GM12878 (cell line): ENCODE data around the gene PANK1. TPM values are rescaled to one million over a fixed set of nuclear protein-coding genes. Genes with fewer than 3 reads are reported as not detected.

Experiments used
- ATAC-seq: fragments of 200-7000 bp; cut with Tn5 transposase; 3 replicates; pipeline ENCODE4 v1.9.1; 2020; ENCODE audit warnings: mild to moderate bottlenecking, moderate library complexity
- BruUV-seq: library from RNA; stranded (reverse); fragments of 400-500 nt; replicated peaks from 2 replicates; lab custom pipeline; 2021; lab: Mats Ljungman, UMichigan
- CTCF ChIA-PET: fragments of 300-600 bp; sonication (Branson Sonifier 250); formaldehyde crosslinking; extraction: SDS; loops from one replicate; lab custom pipeline; 2021; ENCODE audit warnings: inconsistent platforms; lab: Yijun Ruan, JAX
- POLR2A ChIA-PET: fragments of 350-600 bp; formaldehyde crosslinking; extraction: SDS; loops from one replicate; lab custom pipeline; 2021; ENCODE audit warnings: inconsistent platforms; lab: Charles Lee
- RAD21 ChIA-PET: fragments of 300-600 bp; sonication (Branson Sonifier 250); formaldehyde crosslinking; loops from one replicate; lab custom pipeline; 2023; ENCODE audit warnings: antibody characterized with exemption; ENCODE audit not compliant: unreplicated experiment; lab: Charles Lee
- SMC1A ChIA-PET: fragments of 300-600 bp; sonication (Branson Sonifier 250); formaldehyde crosslinking; loops from one replicate; lab custom pipeline; 2023; ENCODE audit not compliant: unreplicated experiment, uncharacterized antibody; lab: Charles Lee
- DNase-seq: peaks from one replicate; pipeline ENCODE4 v3.0.0-alpha.2; 2011; ENCODE audit warnings: low read depth, low spot score
- FAIRE-seq: peaks from 3 replicates; lab custom pipeline; 2011; peaks lifted over from hg19 to GRCh38; lab: Jason Lieb, UNC
- H2AFZ ChIP-seq: 2 replicates; pipeline ENCODE4 v1.6.0; 2011; ENCODE audit warnings: low read depth, low read length, control low read depth; ENCODE audit not compliant: control insufficient read depth
- H3K27ac ChIP-seq: 2 replicates; pipeline ENCODE4 v1.5.1; 2011; ENCODE audit warnings: control low read depth; ENCODE audit not compliant: control insufficient read depth, insufficient read depth
- H3K27me3 ChIP-seq, 2 experiments: replicated peaks in 1 of 2; 2 replicates each; pipeline versions ENCODE4 v1.6.0 to v1.6.1; 2011; ENCODE audit warnings: low read length in 1 of 2; ENCODE audit not compliant: control insufficient read depth in 2 of 2, insufficient read depth in 2 of 2
- H3K36me3 ChIP-seq, 2 experiments: 2 replicates each; pipeline ENCODE4 v1.5.1; 2011; ENCODE audit warnings: low read length in 1 of 2; ENCODE audit not compliant: control insufficient read depth in 2 of 2, insufficient read depth in 2 of 2
- H3K4me1 ChIP-seq: 2 replicates; pipeline ENCODE4 v1.6.1; 2011; ENCODE audit warnings: mild to moderate bottlenecking, low read length, moderate library complexity, mixed read lengths; ENCODE audit not compliant: control insufficient read depth, insufficient read depth
- H3K4me2 ChIP-seq: 2 replicates; pipeline ENCODE4 v1.6.0; 2011; ENCODE audit warnings: control low read depth; ENCODE audit not compliant: control insufficient read depth, insufficient read depth
- H3K4me3 ChIP-seq: fragments of 200-600 bp; sonication (generic); 2 replicates; pipeline ENCODE4 v1.5.1; 2016
- H3K79me2 ChIP-seq: 2 replicates; pipeline ENCODE4 v1.6.0; 2011; ENCODE audit warnings: low read length; ENCODE audit not compliant: control insufficient read depth, insufficient read depth
- H3K9ac ChIP-seq: 2 replicates; pipeline ENCODE4 v1.8.0; 2011; ENCODE audit warnings: low read length, control low read depth, mixed read lengths; ENCODE audit not compliant: control insufficient read depth, insufficient read depth
- H3K9me3 ChIP-seq: replicated peaks from 3 replicates; pipeline ENCODE4 v1.5.1; 2011; ENCODE audit warnings: mild to moderate bottlenecking, low read length; ENCODE audit not compliant: control insufficient read depth, insufficient read depth
- H4K20me1 ChIP-seq: 2 replicates; pipeline ENCODE4 v1.6.0; 2011; ENCODE audit not compliant: control insufficient read depth, insufficient read depth
- ASH2L ChIP-seq: fragments of 300-600, 200-600 bp; sonication (generic); IDR thresholded peaks from 2 replicates; pipeline ENCODE4 v1.6.1; 2017; ENCODE audit warnings: low read depth, mild to moderate bottlenecking, borderline replicate concordance
- CUX1 ChIP-seq: IDR thresholded peaks from 2 replicates; pipeline ENCODE4 v1.6.1; 2012; ENCODE audit warnings: improper control_type of control experiment, low read depth, low read length; ENCODE audit not compliant: insufficient replicate concordance
- EED ChIP-seq: sonication (generic); IDR thresholded peaks from 2 replicates; pipeline ENCODE4 v1.6.1; 2016; ENCODE audit warnings: antibody characterized with exemption, low read depth
- FOXK2 ChIP-seq: fragments of 450-650 bp; IDR thresholded peaks from 2 replicates; pipeline ENCODE4 v1.6.1; 2017; ENCODE audit warnings: mild to moderate bottlenecking, moderate library complexity
- GATAD2B ChIP-seq: fragments of 450-650 bp; conservative IDR thresholded peaks from 2 replicates; pipeline ENCODE4 v1.6.1; 2017; ENCODE audit warnings: low read depth, mild to moderate bottlenecking, moderate library complexity
- IRF3 ChIP-seq: fragments of 450-650 bp; IDR thresholded peaks from 2 replicates; pipeline ENCODE4 v1.6.1; 2014; ENCODE audit warnings: mild to moderate bottlenecking
- NKRF ChIP-seq: fragments of 450-650 bp; conservative IDR thresholded peaks from 2 replicates; pipeline ENCODE4 v1.6.1; 2017; ENCODE audit warnings: mild to moderate bottlenecking, moderate library complexity
- RAD51 ChIP-seq: fragments of 450-650 bp; IDR thresholded peaks from 2 replicates; pipeline ENCODE4 v1.6.1; 2016; ENCODE audit warnings: moderate library complexity, mild to moderate bottlenecking, inconsistent platforms
- RELB ChIP-seq: fragments of 450-650 bp; IDR thresholded peaks from 2 replicates; pipeline ENCODE4 v1.6.1; 2017; ENCODE audit warnings: low read depth, mild to moderate bottlenecking, moderate library complexity
- TCF7 ChIP-seq: IDR thresholded peaks from 2 replicates; pipeline ENCODE4 v1.6.1; 2014; ENCODE audit warnings: antibody characterized with exemption, borderline replicate concordance
- ZNF217 ChIP-seq: fragments of 450-650 bp; IDR thresholded peaks from 2 replicates; pipeline ENCODE4 v1.6.1; 2017; ENCODE audit warnings: antibody characterized with exemption, mild to moderate bottlenecking
- WGBS: methylation state at CpG from one replicate; pipeline ENCODE4 v1.1.6; 2016; ENCODE audit warnings: low lambda C conversion rate; ENCODE audit not compliant: insufficient replicate concordance, insufficient coverage; ENCODE audit errors: missing lambda C conversion rate; 5-methylcytosine and 5-hydroxymethylcytosine counted together
- in situ Hi-C: fragments of 300-500 bp; cut with MboI; formaldehyde crosslinking; loops from 9 replicates; pipeline ENCODE4 v1.14.3; 2018; ENCODE audit warnings: mixed read lengths
- intact Hi-C: fragments of 100-400 bp; cut with micrococcal nuclease; formaldehyde crosslinking; loops from one replicate; pipeline ENCODE4 v1.14.2; 2022; ENCODE audit not compliant: unreplicated experiment
- polyA plus RNA-seq, 11 experiments: library from polyadenylated mRNA; depleted of rRNA in 4 of 11; unstranded in 6 of 11; stranded (reverse) in 5 of 11; fragments of >200 nt; fragmentation: Nextera tagmentation in 4 of 11; fragmentation: Illumina TruSeq in 1 of 11; extraction: Ambion mirVana in 4 of 11; extraction: Trizol in 1 of 11; gene quantifications; 1 replicate in 1 of 11; 2 replicates in 10 of 11; pipeline versions ENCODE4 v1.2.1 to v1.2.3, GENCODE V29; 2011 to 2016; ENCODE audit warnings: inconsistent platforms in 2 of 11, missing spikeins in 2 of 11, low read depth in 1 of 11
- total RNA-seq, 4 experiments: library from RNA; depleted of rRNA in 3 of 4; stranded (reverse); fragments of >200 nt in 3 of 4; fragmentation: Illumina TruSeq in 1 of 4; extraction: Trizol in 1 of 4; gene quantifications; 2 replicates each; pipeline versions ENCODE4 v1.2.1 to v1.2.3, GENCODE V29; 2013 to 2021

PANK1 gene
- total and polyA plus RNA-seq, 10 of the 15 experiments (the other 5 are each of a cell fraction or from before 2014, with no cell fraction given): 1.9 to 10.6 (median 5.8) TPM

- H3K27me3 ChIP-seq: no peaks in the 10 kb centered on the region
- no peaks in the 10 kb centered on the region for H4K20me1 ChIP-seq
- BruUV-seq: no TSS peak
- CTCF ChIA-PET: no interaction called here
- no peak overlapping the region for H3K4me3 ChIP-seq
- no peaks in the 10 kb centered on the region for H3K4me1 ChIP-seq
- no peak overlapping the region for H2AFZ ChIP-seq
- no peak overlapping the region for H3K9ac ChIP-seq
- no peaks in the 10 kb centered on the region for H3K36me3 ChIP-seq
- FAIRE-seq (no peak), DNase-seq (no peak), ATAC-seq (no peak)
- RAD21 ChIA-PET: no interaction called here
- TF ChIP-seq RAD51 (no peak), GATAD2B (no peak), IRF3 (no peak), ASH2L (no peak), CUX1 (no peak), RELB (no peak), NKRF (no peak), FOXK2 (no peak), TCF7 (no peak), EED (no peak), ZNF217 (no peak)
- no peaks in the 10 kb centered on the region; the same call in 2 of the 3 replicates for H3K9me3 ChIP-seq
- no peak overlapping the region for H3K27ac ChIP-seq
- SMC1A ChIA-PET: interaction anchor here (2.3 kb wide), 1 partner anchor 12 kb away, joined by 5 read pairs; no protein-coding TSS in a partner anchor
- in situ Hi-C loops (loop anchor here (10.0 kb wide), 1 partner anchor 126 kb away; no protein-coding TSS in a partner anchor), intact Hi-C loops (no loop called here)
- WGBS: 61% methylated on average over 5 of the region's 5 CpGs
- POLR2A ChIA-PET: no interaction called here
- H3K79me2 ChIP-seq: no peaks in the 10 kb centered on the region
- no peak overlapping the region for H3K4me2 ChIP-seq
Observed at GRCh38 chr10:89550509-89550908, 94.5 kb downstream of the PANK1 start.
